OCI-M1 (cell line): Measurements from ENCODE around the gene ZNF831.

ENCODE experiments used
- DNase-seq: peaks from one replicate; lab custom pipeline; 2025; lab: John Stamatoyannopoulos, UW

ZNF831 gene

DNA sequence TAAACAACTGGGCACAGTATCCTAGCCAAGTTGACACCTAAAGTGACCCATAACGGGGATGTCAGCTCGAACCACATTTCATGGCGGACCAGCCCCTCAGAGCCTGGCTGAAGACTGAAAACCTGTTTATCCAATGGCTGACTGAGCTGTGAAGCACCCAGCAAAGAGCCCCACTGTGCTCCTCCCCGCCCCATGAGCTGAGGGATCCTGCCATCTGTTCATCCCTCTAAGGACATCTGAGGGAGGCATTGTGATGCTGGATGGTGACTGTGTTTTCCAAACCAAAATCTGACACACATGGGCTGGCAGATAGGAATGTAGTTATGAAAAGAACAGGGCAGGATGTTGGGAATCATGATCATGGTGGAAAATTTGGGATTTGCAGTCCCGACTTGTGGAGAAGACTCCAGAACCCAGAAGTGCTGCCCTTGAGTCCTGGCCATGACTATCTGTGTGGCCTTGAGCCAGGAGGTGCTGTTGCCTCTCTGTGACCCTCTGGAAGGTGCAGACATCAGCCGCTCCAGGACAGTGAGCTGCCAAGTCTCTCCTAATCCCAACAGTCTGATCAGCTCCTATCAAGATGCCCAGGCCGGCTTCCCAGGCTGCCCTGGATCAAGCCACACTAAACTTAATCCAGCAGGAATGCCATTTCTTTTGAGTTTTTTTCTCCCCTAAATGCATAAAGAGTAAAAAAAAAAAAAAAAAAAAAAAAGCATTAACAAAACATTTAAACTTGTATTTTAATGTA is 142.5 kb downstream of the ZNF831 start:
- DNase-seq = no peak

DNA sequence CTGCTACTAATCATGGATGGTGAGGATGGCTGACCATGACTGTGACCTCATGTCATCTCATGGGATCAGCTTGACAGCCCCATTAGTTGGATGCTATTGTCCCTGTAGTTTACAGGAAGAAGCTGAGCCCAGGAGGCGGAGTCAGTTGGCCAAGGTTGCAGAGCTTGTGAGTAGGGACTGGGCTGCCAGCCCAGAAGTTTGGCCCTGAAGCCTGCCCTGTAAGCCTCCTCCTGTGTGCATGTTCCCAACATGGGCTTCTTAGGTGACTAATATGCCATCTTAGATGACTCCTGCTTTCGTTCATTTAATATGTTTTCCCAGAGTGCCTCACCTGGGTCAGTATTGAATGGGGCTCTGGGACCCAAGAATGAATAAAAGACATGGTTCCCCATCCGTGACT is 143.6 kb downstream of the ZNF831 start:
- DNase-seq = no peak
